A673 (cell line): ENCODE data around the gene FXYD2. TPM values are rescaled to one million over a fixed set of nuclear protein-coding genes. Genes with fewer than 3 reads are reported as not detected.

Experiments
- BruUV-seq: library from RNA; stranded (reverse); fragments of 400-500 nt; replicated peaks from 2 replicates; lab custom pipeline; 2021; lab: Mats Ljungman, UMichigan
- CTCF ChIA-PET: fragments of 300-600 bp; sonication (Branson Sonifier 250); formaldehyde crosslinking; loops from one replicate; lab custom pipeline; 2022; ENCODE audit warnings: antibody characterized with exemption; lab: Charles Lee
- POLR2A ChIA-PET: fragments of 300-600 bp; sonication (Branson Sonifier 250); formaldehyde crosslinking; loops from one replicate; lab custom pipeline; 2022; ENCODE audit warnings: antibody characterized with exemption; ENCODE audit not compliant: low non-redundant PET; lab: Charles Lee
- DNase-seq: peaks from one replicate; pipeline ENCODE4 v3.0.0-alpha.2; 2015; ENCODE audit warnings: low spot score
- H3K27ac ChIP-seq: fragments of 200-600 bp; sonication (generic); 2 replicates; pipeline ENCODE4 v1.5.1; 2016; ENCODE audit warnings: mixed run types, low read depth, mild to moderate bottlenecking, mixed read lengths, antibody characterized with exemption, low read length; ENCODE audit not compliant: poor library complexity, severe bottlenecking
- H3K27me3 ChIP-seq: fragments of 200-600 bp; sonication (generic); replicated peaks from 2 replicates; pipeline ENCODE4 v1.6.1; 2017; ENCODE audit warnings: mixed run types, low read depth, mild to moderate bottlenecking, mixed read lengths, antibody characterized with exemption, low read length; ENCODE audit not compliant: insufficient read depth, poor library complexity
- H3K36me3 ChIP-seq: fragments of 200-600 bp; sonication (generic); 2 replicates; pipeline ENCODE4 v1.6.1; 2016; ENCODE audit warnings: mixed run types, mild to moderate bottlenecking, mixed read lengths, antibody characterized with exemption, low read length; ENCODE audit not compliant: insufficient read depth, poor library complexity, severe bottlenecking
- H3K4me1 ChIP-seq: fragments of 200-600 bp; sonication (generic); 2 replicates; pipeline ENCODE4 v1.6.1; 2017; ENCODE audit warnings: mixed run types, mild to moderate bottlenecking, mixed read lengths, antibody characterized with exemption, low read length; ENCODE audit not compliant: insufficient read depth, poor library complexity, severe bottlenecking
- H3K4me3 ChIP-seq: fragments of 200-600 bp; sonication (generic); 2 replicates; pipeline ENCODE4 v1.5.1; 2016; ENCODE audit warnings: low read depth, mixed run types, mild to moderate bottlenecking, mixed read lengths, low read length; ENCODE audit not compliant: poor library complexity, severe bottlenecking
- H3K9me3 ChIP-seq: fragments of 200-600 bp; sonication (generic); 2 replicates; pipeline ENCODE4 v1.6.1; 2016; ENCODE audit warnings: mixed run types, low read depth, mild to moderate bottlenecking, mixed read lengths, antibody characterized with exemption, low read length; ENCODE audit not compliant: poor library complexity, severe bottlenecking
- CTCF ChIP-seq: fragments of 300-800, 200-600 bp; sonication (generic); conservative IDR thresholded peaks from 2 replicates; pipeline ENCODE4 v1.5.1; 2017; ENCODE audit warnings: low read depth, mild to moderate bottlenecking, antibody characterized with exemption, low read length, moderate library complexity, mixed read lengths
- EZH2 ChIP-seq: fragments of 200-600 bp; sonication (generic); IDR thresholded peaks from 2 replicates; pipeline ENCODE4 v1.6.1; 2017; ENCODE audit warnings: borderline replicate concordance, low read depth, mild to moderate bottlenecking, mixed read lengths, antibody characterized with exemption, low read length; ENCODE audit not compliant: poor library complexity, severe bottlenecking
- intact Hi-C: fragments of 100-400 bp; cut with micrococcal nuclease; formaldehyde crosslinking; loops from one replicate; pipeline ENCODE4 v1.10.0; 2022; ENCODE audit not compliant: unreplicated experiment
- total RNA-seq: library from RNA; stranded (reverse); gene quantifications from 2 replicates; pipeline ENCODE4 v1.2.3, GENCODE V29; 2021

Gene FXYD2
- total RNA-seq, 1 experiment from 2014 or later, result not detected

- POLR2A ChIA-PET, result no interaction called here
- no peak for DNase-seq
Observed at GRCh38 chr11:117837070-117837776, 12.7 kb upstream of the FXYD2 start.

GRCh38 chr11:117836077-117836960, 11.8 kb upstream of the FXYD2 start:
- Histone ChIP-seq H3K27ac (no peak overlapping the region), H3K4me1 (no peaks in the 10 kb centered on the region), H3K36me3 (no peaks in the 10 kb centered on the region), H3K27me3 (no peaks in the 10 kb centered on the region), H3K4me3 (no peak overlapping the region), H3K9me3 (no peaks in the 10 kb centered on the region)
- ChIA-PET POLR2A (no interaction called here), CTCF (no interaction called here)
- intact Hi-C loops, result no loop called here
- TF ChIP-seq EZH2, result no peak
- no peak for TF ChIP-seq CTCF
- no TSS peak for BruUV-seq
- DNase-seq, result no peak

More at GRCh38 chr11:117837070-117837776, 12.7 kb upstream of the FXYD2 start:
- Histone ChIP-seq H3K4me1 (no peaks in the 10 kb centered on the region), H3K27ac (no peak overlapping the region), H3K4me3 (no peak overlapping the region), H3K27me3 (no peaks in the 10 kb centered on the region), H3K36me3 (no peaks in the 10 kb centered on the region), H3K9me3 (no peaks in the 10 kb centered on the region)
- no peak for TF ChIP-seq EZH2
- TF ChIP-seq CTCF, result no peak
- CTCF ChIA-PET, result no interaction called here
- intact Hi-C loops, result no loop called here
- BruUV-seq, result no TSS peak

GRCh38 chr11:117835576-117835975, 11.0 kb upstream of the FXYD2 start:
- H3K27me3 ChIP-seq, result no peaks in the 10 kb centered on the region
- POLR2A ChIA-PET, result no interaction called here
- H3K36me3 ChIP-seq, result no peaks in the 10 kb centered on the region
- CTCF ChIA-PET, result no interaction called here
- H3K27ac ChIP-seq, result no peak overlapping the region
- no peak for TF ChIP-seq CTCF
- no peak for TF ChIP-seq EZH2
- H3K4me3 ChIP-seq, result no peak overlapping the region
- no peaks in the 10 kb centered on the region for H3K9me3 ChIP-seq
- no TSS peak for BruUV-seq
- intact Hi-C loops, result no loop called here
- H3K4me1 ChIP-seq, result no peaks in the 10 kb centered on the region
- no peak for DNase-seq
